HG02642 (cell line): Measurements from ENCODE around the gene CALCOCO2.
A peak's percentile ranks its signal among the peaks of the same experiment; 100 is the strongest.
"Not testable (repeated sequence)": the region's sequence is repeated elsewhere in the genome, so short reads cannot be mapped to it uniquely, and the experiment has no call there.

ENCODE experiments used
- ATAC-seq: cut with Tn5 transposase; IDR thresholded peaks from one replicate; pipeline ENCODE4 v1.9.1; 2021; ENCODE audit warnings: mild to moderate bottlenecking; ENCODE audit not compliant: unreplicated experiment, poor library complexity

CALCOCO2 gene

GRCh38 chr17:48830840-48831548 is at the start of gene CALCOCO2:
Gene CALCOCO2, plus strand, starts transcription at chr17:48831035. Its CDS starts 10,673 bp downstream, at chr17:48841708.
- ATAC-seq, result peak; percentile 85

GRCh38 chr17:48787828-48788227 is 43.0 kb upstream of the CALCOCO2 start:
- no peak for ATAC-seq

- no peak for ATAC-seq
These were observed 40.2 kb upstream of the CALCOCO2 start for GRCh38 chr17:48790607-48791127.

- ATAC-seq, result no peak
These were observed 39.5 kb upstream of the CALCOCO2 start for GRCh38 chr17:48791128-48792032.

- no peak for ATAC-seq
These were observed 38.6 kb upstream of the CALCOCO2 start for GRCh38 chr17:48792033-48792798.

GRCh38 chr17:48795444-48796162 is 35.2 kb upstream of the CALCOCO2 start:
- ATAC-seq, result no peak

GRCh38 chr17:48796163-48796522 is 34.7 kb upstream of the CALCOCO2 start:
- ATAC-seq, result not testable (repeated sequence)

- ATAC-seq, result no peak
These were observed 31.6 kb upstream of the CALCOCO2 start for GRCh38 chr17:48799069-48799723.

- ATAC-seq, result no peak
These were observed 30.1 kb upstream of the CALCOCO2 start for GRCh38 chr17:48800626-48801217.

- peak; percentile 57 for ATAC-seq
These were observed 25.9 kb upstream of the CALCOCO2 start for GRCh38 chr17:48804936-48805411.

- no peak for ATAC-seq
These were observed 21.7 kb upstream of the CALCOCO2 start for GRCh38 chr17:48809182-48809581.

- ATAC-seq, result no peak
These were observed 18.8 kb upstream of the CALCOCO2 start for GRCh38 chr17:48812001-48812400.

GRCh38 chr17:48814504-48814903 is 16.3 kb upstream of the CALCOCO2 start:
- no peak for ATAC-seq

GRCh38 chr17:48815311-48815710 is 15.5 kb upstream of the CALCOCO2 start:
- ATAC-seq, result no peak

GRCh38 chr17:48816438-48816773 is 14.4 kb upstream of the CALCOCO2 start:
- ATAC-seq, result no peak

GRCh38 chr17:48816774-48817590 is 13.9 kb upstream of the CALCOCO2 start, which contains the start of gene TTLL6:
Gene TTLL6, minus strand, starts transcription at chr17:48817229. Its CDS starts 157 bp downstream, at chr17:48817072.
- peak; percentile 90 for ATAC-seq

GRCh38 chr17:48818361-48818841 is 12.4 kb upstream of the CALCOCO2 start:
- no peak for ATAC-seq

- no peak for ATAC-seq
These were observed 11.4 kb upstream of the CALCOCO2 start for GRCh38 chr17:48819466-48819865.
